HS-27A (cell line): ENCODE data around the gene PTCSC3.

Experiments used
- DNase-seq: peaks from one replicate; pipeline ENCODE4 v3.0.0-alpha.2; 2012; ENCODE audit warnings: low read depth, missing footprints

Gene PTCSC3

DNA sequence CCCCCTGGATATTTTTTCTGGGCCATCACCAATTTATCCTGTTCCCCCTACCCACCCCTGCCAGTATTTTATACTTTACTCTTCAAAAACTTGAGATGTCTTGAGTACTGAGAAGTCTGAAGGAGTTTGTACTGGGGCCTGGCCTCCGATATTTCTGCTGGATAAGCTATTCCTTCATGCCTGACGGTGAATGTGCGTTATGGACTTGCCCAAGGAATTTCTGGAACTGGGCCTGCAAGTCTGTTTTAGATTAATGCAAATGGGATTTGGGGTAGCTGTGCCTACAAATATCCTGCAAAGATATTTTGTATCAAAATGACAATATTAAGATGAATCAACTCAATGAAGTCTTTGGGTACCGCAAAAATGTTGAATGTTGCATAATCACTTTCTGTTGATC lies at the start of gene PTCSC3:
Gene PTCSC3, minus strand, starts transcription at position 199 of the 400 bp plus-strand sequence.
- DNase-seq, result peak; percentile 82

DNA sequence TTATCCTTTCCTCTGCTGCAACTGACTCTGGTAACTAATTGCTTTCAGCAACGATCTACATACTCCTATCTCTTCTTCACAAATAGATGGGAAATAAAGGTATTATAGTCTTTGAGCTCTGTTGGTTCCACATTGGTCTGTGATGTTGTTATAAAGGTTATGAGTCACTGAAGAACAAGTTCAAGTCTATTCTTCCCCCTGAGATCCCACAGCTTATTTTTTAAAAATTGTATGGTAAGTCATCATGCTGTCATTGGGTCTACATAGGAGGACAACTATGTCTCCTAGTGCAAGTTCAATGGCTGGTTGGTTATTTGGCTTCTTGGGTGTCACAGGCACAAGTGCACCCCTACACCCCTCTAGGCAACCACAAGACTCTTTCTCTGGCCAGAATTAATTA lies 49.6 kb upstream of the PTCSC3 start:
- DNase-seq, result no peak

DNA sequence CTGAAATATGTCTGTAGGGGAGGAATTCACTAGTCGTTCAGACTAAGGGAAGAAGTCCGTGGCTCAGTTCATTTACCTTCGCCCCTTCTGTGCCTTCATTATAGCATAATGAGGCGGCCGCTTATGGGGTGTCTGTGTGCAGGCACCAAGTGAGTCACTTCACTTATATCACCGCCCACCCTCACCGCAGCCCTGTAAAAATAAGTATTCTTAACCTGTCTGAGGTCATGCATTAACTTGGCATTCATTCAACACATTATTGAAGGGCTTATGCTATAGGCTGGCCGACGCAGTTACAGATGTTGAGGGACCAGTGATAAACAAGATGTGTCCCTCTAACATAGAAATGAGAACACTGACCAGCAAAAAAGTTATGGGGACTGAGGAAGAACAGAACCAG lies 47.7 kb upstream of the PTCSC3 start:
- no peak for DNase-seq

DNA sequence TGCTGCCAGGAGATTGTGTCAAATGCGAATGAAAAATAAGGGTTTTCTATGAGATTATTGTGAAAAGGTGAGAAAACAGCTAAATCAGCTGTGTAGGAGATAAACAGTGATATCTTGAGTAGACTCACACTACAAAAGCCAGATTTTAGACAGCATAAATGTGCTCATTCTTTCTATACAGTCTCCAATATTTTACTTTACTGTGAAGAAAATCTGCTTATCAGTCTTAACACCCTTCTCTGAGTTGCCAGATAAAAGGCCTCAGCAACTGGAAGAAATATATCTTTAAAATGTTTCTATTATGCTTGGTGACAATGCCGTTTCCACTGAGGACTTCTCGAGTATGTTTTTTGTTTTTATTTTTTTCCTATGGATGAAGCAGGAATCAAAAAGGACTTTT lies 47.0 kb upstream of the PTCSC3 start:
- DNase-seq, result no peak

DNA sequence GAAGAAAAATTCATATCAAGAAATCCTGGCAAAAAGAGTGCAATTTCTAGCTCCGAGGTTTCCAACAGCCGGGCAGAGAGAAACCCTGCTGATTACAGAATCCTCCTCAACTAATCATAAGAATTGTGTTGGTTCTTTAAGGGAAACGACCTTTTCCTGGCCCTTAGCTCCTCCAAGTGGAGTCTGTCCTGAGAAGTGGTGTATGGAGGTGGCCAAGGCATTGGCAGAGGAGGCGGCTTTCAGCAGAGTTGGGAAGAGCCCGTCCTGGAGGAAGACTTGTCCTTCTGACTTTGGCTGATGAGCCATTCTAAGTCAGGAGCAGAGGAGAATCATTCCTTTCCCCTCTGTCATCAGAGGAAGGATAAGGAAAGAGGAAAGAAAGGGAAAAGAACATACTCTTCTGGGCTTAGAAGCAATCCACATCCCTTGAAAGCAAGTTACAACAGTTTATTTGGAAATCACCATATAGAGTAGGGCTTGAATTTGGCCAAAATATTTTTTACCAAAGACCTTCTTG lies 46.5 kb upstream of the PTCSC3 start:
- DNase-seq, result no peak

DNA sequence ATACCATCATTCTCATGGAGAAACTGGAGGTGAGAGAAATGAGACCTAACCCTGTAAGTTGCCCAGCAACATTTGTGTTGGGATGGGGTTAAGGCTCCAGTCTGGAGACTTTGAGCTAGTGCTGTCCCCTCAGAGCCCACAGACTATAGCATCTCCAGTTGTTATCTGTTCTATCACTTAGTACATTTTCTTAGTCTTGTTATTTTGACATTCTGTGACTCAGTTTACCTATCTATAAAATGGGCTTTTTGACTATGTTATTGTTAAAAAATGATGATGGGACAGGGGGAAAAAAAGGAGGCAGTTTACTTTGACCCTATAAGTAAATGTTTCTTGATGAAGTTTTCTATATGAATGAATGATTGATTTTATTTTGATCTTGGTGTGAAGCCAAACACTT lies 45.8 kb upstream of the PTCSC3 start:
- DNase-seq, result no peak

DNA sequence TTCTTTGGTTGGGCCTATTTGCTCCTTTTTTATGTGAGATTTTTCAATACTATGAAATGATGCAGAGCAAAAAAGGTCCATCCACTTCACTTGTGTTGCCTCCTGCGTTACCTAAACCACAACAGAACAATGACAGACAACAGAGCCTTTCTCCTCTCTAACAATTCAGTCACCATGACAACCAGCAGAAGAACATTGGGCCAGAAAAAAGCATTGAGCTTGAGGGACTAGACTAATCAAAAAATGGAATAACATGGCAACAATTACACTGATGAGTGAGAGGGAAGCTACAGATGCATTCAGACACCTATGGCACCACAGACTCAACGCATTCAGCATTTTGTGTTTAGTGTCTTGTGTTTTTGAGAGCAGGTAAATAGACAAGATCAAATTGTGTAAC lies 44.6 kb upstream of the PTCSC3 start:
- DNase-seq, result no peak

DNA sequence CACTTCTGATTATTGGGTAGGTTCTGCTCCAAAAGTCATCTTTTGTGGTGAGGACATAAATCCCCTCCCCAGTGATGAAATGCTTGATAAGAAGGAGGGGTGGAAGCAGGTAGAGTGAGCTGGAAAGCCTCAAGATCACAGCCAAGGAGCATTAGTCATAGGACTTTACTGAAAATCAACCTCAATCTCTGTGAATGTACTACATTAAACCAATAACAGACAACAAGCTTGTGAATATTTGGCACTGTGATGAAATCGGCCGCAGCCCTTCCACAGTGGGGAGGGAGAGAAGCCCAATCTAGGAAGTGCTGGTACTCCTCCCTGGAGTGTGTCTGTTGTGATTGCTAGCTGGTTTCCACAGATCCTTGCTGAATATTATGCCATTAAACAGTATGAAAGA lies 41.2 kb upstream of the PTCSC3 start:
- no peak for DNase-seq

DNA sequence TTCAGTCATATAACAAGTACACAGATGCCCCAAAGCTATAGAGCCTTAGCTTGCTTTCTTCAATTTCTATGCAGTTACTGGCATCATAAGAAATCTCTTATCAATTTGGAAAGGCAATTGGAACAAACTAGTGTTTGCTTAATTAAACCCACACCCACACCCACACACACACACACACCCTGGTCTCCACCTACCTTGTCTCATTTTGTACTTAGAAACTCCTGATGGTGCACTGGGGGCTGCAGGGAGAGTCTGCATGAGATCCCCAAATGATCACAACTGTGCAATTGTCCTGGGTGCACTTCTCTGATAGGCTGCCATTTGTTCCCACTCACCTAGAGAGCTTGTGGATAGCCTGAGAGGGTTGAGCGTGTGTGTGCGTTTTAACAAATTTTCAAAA lies 40.5 kb upstream of the PTCSC3 start:
- no peak for DNase-seq

DNA sequence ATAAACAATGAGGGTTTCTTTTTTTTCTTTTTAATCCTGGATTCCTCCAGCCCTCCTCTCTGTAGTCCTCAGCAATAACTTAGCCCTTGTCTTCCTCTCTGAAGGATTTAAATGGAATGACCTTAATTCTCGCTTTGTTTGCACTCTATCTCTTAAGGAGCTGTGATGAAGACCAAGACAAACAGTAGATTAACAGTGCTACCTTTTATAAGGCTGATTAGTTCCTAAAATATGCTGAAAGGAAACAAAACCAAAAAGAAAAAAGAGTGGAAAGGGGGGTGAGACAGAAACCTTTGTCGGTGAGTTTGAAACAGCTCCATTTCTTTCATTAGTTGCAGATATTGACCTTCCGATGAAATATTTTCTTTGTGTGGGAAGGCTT lies 38.7 kb upstream of the PTCSC3 start:
- DNase-seq, result no peak

DNA sequence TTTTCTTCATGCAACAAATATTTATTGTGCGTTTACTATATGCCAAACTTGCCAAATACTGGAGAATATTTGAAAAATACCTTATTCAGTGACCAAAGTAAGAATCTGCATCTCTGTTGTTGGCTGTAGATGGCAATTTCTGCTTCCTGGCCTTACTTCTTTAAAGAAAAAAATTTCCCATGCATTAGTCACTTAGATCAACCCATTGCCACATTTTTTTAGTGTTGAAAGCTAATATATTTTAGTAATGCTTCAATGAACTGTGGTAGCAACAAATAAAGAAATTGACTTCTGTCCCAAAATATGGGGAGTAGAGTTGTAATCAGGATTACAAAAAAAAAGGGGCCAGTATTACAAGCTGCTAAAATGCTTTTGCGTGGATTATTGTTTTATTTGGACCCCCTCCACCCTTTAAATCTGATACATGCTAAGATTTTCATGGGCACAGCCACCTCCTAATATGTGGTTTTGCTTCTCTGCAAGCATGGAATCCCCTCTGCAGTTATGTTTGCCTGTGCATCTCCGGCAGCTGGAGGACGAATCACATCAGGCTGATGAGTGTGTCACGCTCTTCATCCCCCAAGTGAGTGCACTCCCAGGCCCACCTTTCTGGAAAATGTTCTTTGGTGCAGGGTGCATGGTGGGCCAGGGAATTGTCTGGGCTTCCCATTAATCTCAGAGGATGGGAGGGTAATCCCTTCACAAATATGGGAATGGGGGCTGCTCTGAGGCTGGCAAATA lies 38.1 kb upstream of the PTCSC3 start:
- no peak for DNase-seq

DNA sequence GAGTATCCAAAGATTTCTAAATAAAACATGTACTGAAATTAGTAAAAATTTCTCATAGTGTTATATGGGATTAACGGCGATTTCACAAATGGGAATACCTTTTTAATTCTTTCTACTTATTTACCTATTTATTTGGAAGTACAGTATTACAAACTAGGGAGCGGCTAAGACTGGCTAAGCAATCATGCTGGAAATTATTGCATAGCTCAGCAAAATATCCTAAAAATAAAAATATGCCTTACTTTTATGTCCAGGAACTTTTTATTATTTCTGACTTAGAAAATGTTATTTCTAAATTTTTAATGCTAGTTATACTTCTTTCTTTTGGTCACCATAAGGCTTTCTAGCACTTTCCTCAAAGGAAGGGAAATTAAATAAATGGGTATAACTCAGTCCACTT lies 36.5 kb upstream of the PTCSC3 start:
- DNase-seq, result no peak

DNA sequence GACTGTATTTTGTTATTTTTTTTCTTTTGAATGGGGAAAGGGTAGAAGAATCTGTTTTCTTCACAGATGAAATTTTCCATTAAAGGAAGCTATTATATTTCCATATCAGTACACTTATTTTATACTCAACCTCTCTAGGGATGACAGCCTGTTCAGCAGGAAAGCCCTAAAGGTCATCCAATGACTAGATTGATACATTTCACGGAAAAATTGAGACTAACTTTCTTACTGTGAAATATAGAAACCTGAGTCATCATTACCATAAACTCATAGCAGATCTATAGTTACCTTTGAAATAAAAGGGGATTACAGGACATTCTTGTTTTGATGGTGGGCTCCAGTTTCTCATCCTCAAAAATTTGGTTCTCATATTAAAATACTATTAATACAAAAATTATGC lies 36.1 kb upstream of the PTCSC3 start:
- DNase-seq, result no peak

DNA sequence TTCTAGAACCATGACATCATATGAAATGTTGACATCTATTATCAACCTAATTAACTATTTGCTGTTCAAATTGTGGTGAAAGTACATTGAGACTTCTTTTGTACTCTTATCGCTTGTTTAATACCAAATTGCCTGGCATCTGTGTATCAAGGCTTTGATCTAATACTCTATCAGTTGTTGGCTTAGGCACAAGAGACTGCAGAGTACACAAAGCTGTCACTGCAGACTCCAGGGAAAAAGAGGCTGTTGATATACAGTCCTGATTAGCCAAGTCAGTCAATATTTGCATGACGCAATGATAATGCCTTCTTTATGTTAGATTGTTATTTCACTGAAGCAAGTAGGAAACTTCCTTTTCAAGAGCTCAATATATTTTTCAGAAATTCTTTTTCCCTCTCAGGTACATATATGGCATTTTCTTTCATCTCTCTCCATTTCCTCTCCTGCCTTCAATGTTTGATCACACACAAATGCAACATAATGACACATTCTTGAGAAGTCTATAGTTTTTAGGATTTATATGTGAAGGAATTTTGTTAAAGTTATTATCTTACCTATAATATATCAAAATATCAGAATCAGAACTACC lies 32.3 kb upstream of the PTCSC3 start:
- no peak for DNase-seq

DNA sequence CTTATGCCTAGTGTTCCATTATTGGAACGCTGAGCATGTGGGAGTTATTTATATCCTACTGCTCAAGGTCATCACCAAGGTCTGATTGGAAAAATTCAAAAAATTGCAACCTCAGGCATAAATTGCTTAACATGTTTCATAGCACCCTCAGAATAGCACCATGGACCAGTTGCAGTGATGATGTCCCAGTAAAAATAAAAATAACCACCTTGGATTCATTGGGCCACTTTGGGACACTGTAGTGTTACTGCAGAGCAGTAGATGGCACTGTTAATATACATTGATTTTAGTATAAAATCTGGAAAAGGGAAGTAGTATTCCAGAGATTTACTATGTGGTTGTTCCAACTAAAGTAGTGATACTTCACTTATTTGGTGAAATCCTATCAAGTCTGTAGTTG lies 31.0 kb upstream of the PTCSC3 start:
- no peak for DNase-seq

DNA sequence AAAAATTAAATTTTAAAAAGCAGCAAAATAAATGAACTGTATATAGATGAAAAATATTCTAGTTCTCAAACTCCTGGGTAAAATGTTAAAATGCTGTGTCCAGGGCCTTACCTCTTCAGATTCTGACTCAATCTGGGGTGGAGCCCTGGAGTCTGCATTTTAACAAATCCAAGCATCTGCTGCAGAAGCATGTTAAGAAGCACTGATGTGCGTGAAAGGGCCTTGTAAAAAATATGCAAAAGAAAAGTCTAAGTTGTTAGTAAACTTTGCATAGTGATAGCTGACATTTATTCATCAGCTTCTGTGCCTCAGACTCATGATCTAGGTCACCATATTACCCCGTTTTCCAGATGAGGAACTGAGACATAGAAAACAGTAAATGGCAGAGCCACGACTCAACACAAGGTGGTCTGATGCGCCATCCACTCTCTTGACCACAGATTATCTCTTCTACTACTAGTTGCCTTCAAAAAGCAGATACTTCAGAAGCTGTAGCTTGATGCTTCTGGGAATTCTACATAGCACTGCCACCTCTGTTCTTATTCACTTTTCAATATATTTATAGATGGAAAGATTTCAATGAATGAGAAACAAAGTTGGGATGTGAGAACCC lies 28.0 kb upstream of the PTCSC3 start:
- DNase-seq, result no peak

DNA sequence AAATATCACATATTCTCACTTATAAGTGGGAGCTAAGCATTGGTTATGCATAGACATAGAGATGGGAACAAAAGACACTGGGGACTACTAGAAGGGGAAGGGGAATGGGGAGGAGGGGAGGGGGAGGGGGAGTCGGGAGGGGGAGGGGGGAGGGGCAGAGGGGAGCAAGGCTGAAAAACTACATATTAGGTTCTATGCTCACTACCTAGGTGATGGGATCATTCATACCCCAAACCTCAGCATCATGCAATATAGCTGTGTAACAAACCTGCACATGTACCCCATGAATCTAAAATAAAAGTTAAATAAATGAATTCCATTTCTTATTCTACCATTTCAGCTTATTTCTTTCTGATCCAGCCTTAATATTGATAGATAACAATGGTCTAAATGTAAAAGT lies 21.9 kb upstream of the PTCSC3 start:
- no peak for DNase-seq

DNA sequence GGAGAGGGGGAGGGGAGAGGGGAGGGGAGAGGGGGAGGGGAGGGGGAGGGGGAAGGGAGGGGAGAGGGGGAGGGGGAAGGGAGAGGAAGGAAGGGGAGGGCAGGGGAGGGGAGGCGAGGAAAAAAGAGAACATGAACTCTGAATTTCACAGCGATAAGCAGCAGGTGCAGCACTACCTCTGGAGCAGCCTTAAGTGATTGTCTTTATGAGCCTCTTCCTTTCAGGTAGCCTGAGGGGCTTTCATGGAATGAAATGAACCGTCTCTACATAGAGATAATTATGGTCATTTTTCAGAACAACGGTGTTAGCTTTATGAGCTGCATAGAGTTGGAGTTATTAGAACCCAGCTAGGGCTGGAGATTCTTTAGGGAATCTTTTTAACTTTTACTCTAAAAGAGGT lies 18.1 kb upstream of the PTCSC3 start:
- DNase-seq, result no peak

DNA sequence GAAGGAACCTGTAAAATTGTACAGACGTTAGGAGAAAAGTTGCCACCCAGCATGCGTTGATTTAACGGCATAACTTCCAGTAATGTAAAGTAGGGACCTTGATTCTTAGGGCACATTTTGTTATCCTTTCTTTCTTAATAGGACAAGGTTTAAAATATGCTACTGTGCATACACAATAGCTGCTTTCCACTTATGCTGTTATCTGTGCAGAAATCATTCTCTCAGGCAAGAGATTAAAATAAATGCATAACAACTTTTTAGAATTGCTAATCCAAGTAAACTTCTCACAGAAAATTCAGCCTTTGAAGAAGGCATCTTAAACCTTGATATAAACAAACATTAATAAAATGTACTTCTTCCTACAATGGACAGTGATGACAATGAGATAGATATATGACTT lies 16.0 kb upstream of the PTCSC3 start:
- no peak for DNase-seq

DNA sequence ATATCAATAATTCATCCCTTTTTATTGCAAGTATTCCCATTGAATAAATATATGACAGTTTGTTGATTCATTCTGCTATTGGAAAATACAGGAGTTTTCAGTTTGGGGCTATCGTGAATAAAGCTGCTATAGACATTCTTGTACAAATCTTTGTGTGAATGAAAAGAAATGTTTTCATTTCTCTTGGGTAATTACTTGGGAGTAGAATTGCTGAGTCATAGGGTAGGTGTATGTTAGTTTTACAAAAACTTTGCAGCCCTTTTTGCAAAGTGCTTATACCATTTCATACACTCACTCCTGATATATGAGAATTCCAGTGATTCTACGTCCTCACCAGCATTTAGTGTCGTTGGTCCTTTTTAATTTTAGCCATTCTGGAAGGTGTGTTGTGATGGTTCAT lies 6.9 kb upstream of the PTCSC3 start:
- no peak for DNase-seq

DNA sequence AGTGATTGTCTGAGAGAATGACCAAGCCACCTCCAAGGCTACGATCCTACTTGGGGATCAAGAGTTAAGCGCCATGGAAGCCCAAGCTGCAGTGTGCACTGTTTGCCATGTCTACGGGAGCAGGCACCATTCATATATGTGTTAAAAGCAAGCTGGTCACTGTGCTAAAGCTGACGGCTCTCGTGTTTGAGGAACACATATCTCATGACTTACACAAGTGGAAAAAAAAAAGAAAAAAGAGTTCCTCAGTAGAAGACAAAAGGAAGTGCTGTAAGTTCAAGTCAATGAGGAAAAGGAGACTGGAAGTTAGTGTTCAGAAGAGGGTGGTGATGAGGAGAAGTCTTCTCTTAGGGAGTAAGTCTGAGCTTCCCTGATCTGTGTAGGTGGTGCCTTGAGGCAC lies 4.9 kb upstream of the PTCSC3 start:
- DNase-seq, result no peak

DNA sequence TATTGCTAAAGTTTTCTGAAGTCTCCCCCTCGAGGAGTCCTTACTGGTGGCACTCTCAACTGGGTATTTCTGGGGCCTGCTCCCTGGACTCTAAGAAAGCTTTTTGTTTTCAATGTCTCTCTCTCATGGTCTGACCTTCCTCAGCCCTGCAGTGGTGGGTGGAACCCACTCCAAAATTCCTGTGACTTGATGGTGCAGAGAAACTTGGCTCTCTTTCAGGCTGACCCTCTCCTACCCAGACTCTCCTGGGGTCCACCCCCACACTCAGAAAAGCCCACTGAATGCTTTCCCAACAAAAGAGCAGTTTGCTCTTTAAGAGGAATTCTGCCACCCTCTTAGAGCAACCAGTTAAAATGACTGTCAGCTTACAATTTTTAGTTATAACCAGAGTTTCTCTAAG lies 967 bp upstream of the PTCSC3 start:
- no peak for DNase-seq

DNA sequence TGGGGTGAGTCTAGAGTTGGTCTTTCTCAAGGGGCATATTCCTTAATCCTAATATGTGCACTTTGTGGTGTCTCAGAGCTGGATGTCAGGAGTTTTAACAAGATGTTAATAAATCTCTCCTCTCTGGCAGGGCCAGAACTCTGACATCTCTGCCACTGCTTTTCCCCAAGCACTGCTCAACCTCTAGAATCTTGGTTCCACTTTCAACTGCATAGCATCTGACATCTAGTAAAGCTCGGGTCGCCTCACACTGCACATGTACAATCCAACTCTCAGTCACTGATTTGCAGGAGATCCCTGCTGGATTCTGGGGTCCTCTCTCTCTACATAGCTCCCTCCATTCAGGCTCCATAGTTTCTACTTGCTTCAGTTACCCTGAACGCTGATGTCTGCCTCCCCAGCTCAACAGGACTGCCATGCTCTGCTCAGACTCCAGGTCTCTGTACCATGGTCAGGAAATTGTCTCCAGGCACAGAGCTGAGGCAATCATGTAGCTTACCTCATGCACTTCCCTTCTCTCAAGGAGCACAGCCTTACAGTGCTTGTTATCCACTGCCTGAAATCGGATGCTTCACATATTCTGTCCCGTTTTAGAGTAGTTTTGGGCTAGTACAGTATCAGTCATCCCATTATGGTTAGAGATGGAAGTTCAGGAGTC lies 1.6 kb downstream of the PTCSC3 start:
- DNase-seq, result no peak
